ENCODE results near the gene PLPP3. TPM values are rescaled to one million over a fixed set of nuclear protein-coding genes. Genes with fewer than 3 reads are reported as not detected.

PLPP3 gene
- total RNA-seq, 1 experiment from 2014 or later: 8.2 TPM

DNA sequence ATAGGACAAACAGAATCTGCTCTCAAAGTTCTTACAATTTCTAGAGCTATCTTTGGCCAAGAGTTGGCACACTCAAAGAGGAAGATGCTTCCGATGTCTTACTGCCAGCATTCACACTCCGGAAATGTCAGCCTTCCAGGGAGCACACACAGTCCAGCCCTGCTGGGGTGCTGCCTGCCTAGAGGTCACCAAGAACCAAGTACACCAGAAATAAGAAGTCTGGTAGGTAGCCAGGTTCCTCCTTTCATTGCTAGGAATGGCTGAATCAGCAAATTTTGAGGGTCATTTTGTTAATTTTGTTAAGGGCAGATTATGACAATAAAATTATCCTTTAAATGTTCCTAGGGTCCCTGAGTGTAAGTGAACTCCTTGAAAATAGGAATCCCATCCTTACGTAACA lies 77.5 kb downstream of the PLPP3 start:
- TF ChIP-seq TCF7L2 (IDR thresholded peaks at IDR 0.05; ENCODE audit: low read depth, low read length): no peak
- TF ChIP-seq, protein P1, sequence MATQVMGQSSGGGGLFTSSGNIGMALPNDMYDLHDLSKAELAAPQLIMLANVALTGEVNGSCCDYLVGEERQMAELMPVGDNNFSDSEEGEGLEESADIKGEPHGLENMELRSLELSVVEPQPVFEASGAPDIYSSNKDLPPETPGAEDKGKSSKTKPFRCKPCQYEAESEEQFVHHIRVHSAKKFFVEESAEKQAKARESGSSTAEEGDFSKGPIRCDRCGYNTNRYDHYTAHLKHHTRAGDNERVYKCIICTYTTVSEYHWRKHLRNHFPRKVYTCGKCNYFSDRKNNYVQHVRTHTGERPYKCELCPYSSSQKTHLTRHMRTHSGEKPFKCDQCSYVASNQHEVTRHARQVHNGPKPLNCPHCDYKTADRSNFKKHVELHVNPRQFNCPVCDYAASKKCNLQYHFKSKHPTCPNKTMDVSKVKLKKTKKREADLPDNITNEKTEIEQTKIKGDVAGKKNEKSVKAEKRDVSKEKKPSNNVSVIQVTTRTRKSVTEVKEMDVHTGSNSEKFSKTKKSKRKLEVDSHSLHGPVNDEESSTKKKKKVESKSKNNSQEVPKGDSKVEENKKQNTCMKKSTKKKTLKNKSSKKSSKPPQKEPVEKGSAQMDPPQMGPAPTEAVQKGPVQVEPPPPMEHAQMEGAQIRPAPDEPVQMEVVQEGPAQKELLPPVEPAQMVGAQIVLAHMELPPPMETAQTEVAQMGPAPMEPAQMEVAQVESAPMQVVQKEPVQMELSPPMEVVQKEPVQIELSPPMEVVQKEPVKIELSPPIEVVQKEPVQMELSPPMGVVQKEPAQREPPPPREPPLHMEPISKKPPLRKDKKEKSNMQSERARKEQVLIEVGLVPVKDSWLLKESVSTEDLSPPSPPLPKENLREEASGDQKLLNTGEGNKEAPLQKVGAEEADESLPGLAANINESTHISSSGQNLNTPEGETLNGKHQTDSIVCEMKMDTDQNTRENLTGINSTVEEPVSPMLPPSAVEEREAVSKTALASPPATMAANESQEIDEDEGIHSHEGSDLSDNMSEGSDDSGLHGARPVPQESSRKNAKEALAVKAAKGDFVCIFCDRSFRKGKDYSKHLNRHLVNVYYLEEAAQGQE (IDR thresholded peaks at IDR 0.05; ENCODE audit: insufficient read depth in 1 of 2, low read depth in 2 of 2, low read length in 1 of 2): no peak
- TF ChIP-seq SIN3A (IDR thresholded peaks at IDR 0.05; ENCODE audit: borderline replicate concordance, insufficient read depth, low read depth, low read length): no peak
- TF ChIP-seq, protein P2, sequence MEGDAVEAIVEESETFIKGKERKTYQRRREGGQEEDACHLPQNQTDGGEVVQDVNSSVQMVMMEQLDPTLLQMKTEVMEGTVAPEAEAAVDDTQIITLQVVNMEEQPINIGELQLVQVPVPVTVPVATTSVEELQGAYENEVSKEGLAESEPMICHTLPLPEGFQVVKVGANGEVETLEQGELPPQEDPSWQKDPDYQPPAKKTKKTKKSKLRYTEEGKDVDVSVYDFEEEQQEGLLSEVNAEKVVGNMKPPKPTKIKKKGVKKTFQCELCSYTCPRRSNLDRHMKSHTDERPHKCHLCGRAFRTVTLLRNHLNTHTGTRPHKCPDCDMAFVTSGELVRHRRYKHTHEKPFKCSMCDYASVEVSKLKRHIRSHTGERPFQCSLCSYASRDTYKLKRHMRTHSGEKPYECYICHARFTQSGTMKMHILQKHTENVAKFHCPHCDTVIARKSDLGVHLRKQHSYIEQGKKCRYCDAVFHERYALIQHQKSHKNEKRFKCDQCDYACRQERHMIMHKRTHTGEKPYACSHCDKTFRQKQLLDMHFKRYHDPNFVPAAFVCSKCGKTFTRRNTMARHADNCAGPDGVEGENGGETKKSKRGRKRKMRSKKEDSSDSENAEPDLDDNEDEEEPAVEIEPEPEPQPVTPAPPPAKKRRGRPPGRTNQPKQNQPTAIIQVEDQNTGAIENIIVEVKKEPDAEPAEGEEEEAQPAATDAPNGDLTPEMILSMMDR (IDR thresholded peaks at IDR 0.05): no peak
- TF ChIP-seq POLR2AphosphoS5 (IDR thresholded peaks at IDR 0.05; ENCODE audit: low read depth, low read length): no peak
- ATAC-seq: no peak
- BruUV-seq (replicated peaks): no TSS peak
- H3K27ac ChIP-seq (ENCODE audit: low read length): no peak overlapping the region
- intact Hi-C loops (cut with micrococcal nuclease; ENCODE audit: unreplicated experiment): no loop called here
- ChIA-PET POLR2A (no interaction called here), CTCF (no interaction called here)
- no peak for DNase-seq (ENCODE audit: low read depth, low spot score)
- H3K4me1 ChIP-seq (ENCODE audit: control insufficient read depth, insufficient read depth, low read length): no peaks in the 10 kb centered on the region
- H3K27me3 ChIP-seq (ENCODE audit: control insufficient read depth, insufficient read depth, low read length): no peaks in the 10 kb centered on the region
- in situ Hi-C loops (cut with HindIII; ENCODE audit: low pct_unique_long_range_greater_than_20kb, low sequenced_read_pairs): no loop called here
- H3K36me3 ChIP-seq (ENCODE audit: control insufficient read depth, insufficient read depth, low read length): no peaks in the 10 kb centered on the region
- no peaks in the 10 kb centered on the region for H3K9me3 ChIP-seq (ENCODE audit: control insufficient read depth, insufficient read depth, low read depth, low read length)
- no peak overlapping the region for H3K4me3 ChIP-seq (ENCODE audit: low read depth in 2 of 2, low read length in 2 of 2)

DNA sequence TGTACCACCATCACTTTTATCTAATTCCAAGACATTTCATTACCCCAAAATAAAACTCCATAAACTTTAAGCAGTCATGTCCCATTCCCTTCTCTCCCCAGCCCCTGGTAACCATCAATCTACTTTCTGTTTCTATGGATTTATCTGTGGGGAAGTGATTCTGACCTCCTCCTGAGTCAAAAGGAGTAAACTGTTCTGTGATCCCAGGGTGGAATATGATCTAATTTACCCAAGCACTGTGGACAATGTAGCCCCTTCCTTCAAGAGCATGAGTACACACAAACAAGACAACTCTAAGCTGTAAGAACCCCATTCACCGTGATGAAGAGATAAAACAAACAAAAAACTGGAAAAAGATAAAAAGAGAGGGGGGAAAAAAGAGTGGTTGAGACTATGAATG lies 77.9 kb downstream of the PLPP3 start:
- Histone ChIP-seq H3K27me3 (ENCODE audit: control insufficient read depth, insufficient read depth, low read length) (no peaks in the 10 kb centered on the region), H3K9me3 (ENCODE audit: control insufficient read depth, insufficient read depth, low read depth, low read length) (no peaks in the 10 kb centered on the region), H3K4me1 (ENCODE audit: control insufficient read depth, insufficient read depth, low read length) (no peaks in the 10 kb centered on the region), H3K36me3 (ENCODE audit: control insufficient read depth, insufficient read depth, low read length) (no peaks in the 10 kb centered on the region), H3K27ac (ENCODE audit: low read length) (no peak overlapping the region), H3K4me3 (ENCODE audit: low read depth in 2 of 2, low read length in 2 of 2) (no peak overlapping the region)
- intact Hi-C loops (cut with micrococcal nuclease; ENCODE audit: unreplicated experiment) (no loop called here), in situ Hi-C loops (cut with HindIII; ENCODE audit: low pct_unique_long_range_greater_than_20kb, low sequenced_read_pairs) (no loop called here)
- POLR2A ChIA-PET: no interaction called here
- DNase-seq (ENCODE audit: low read depth, low spot score) (no peak), ATAC-seq (no peak)
- CTCF ChIA-PET: no interaction called here
- no peak for TF ChIP-seq POLR2AphosphoS5 (IDR thresholded peaks at IDR 0.05; ENCODE audit: low read depth, low read length)
- TF ChIP-seq, protein P2 (IDR thresholded peaks at IDR 0.05): no peak
- TF ChIP-seq, protein P1 (IDR thresholded peaks at IDR 0.05; ENCODE audit: insufficient read depth in 1 of 2, low read depth in 2 of 2, low read length in 1 of 2): no peak
- no peak for TF ChIP-seq SIN3A (IDR thresholded peaks at IDR 0.05; ENCODE audit: borderline replicate concordance, insufficient read depth, low read depth, low read length)
- no peak for TF ChIP-seq TCF7L2 (IDR thresholded peaks at IDR 0.05; ENCODE audit: low read depth, low read length)
- no TSS peak for BruUV-seq (replicated peaks)
